ENCODE data around the gene STEAP2.
A peak's percentile ranks its signal among the peaks of the same experiment; 100 is the strongest.

DNA sequence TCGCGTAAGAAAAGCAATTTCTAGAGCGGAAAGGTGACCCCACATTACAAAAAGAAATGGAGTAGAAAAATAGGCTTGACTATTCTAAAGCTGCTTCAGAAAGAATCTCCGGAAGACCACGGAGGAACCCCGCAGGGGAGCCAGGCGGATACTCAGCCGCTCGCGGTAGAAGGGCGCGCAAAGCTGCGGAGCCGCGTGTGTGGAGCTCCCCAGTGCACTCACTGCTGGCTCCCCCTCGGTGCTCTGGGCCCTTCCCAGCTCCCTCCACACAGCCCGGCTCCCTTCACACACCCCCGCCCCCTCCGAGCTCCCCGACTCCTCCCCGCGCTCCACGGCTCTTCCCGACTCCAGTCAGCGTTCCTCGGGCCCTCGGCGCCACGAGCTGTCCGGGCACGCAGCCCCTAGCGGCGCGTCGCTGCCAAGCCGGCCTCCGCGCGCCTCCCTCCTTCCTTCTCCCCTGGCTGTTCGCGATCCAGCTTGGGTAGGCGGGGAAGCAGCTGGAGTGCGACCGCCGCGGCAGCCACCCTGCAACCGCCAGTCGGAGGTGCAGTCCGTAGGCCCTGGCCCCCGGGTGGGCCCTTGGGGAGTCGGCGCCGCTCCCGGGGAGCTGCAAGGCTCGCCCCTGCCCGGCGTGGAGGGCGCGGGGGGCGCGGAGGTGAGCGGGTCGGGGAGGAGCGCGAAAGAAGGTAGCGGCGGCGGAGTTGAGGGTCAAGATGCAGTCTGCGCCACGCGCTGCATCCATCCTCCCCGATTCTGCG, at the start of gene STEAP2:
- TF ChIP-seq, protein P1, sequence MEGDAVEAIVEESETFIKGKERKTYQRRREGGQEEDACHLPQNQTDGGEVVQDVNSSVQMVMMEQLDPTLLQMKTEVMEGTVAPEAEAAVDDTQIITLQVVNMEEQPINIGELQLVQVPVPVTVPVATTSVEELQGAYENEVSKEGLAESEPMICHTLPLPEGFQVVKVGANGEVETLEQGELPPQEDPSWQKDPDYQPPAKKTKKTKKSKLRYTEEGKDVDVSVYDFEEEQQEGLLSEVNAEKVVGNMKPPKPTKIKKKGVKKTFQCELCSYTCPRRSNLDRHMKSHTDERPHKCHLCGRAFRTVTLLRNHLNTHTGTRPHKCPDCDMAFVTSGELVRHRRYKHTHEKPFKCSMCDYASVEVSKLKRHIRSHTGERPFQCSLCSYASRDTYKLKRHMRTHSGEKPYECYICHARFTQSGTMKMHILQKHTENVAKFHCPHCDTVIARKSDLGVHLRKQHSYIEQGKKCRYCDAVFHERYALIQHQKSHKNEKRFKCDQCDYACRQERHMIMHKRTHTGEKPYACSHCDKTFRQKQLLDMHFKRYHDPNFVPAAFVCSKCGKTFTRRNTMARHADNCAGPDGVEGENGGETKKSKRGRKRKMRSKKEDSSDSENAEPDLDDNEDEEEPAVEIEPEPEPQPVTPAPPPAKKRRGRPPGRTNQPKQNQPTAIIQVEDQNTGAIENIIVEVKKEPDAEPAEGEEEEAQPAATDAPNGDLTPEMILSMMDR (IDR thresholded peaks at IDR 0.05) = peak; percentile 14; the same call in 1 of the 2 replicates
- peak; percentile 54; the same call in 1 of the 2 replicates for TF ChIP-seq FOXK1 (CRISPR knock-in tag; IDR thresholded peaks at IDR 0.05)
